Neutrophil (primary cell): Measurements from ENCODE around the gene EGFR.

Experiments used
- H3K27ac ChIP-seq: fragments of 200-600 bp; sonication (generic); 2 replicates; pipeline ENCODE4 v1.5.1; 2016; ENCODE audit warnings: mild to moderate bottlenecking, moderate library complexity
- H3K27me3 ChIP-seq: fragments of 200-600 bp; sonication (generic); 2 replicates; pipeline ENCODE4 v1.6.0; 2016; ENCODE audit warnings: mild to moderate bottlenecking
- H3K36me3 ChIP-seq: fragments of 200-600 bp; sonication (generic); 2 replicates; pipeline ENCODE4 v1.5.1; 2017
- H3K4me1 ChIP-seq, 2 experiments: fragments of 200-600 bp in 1 of 2; sonication (generic) in 1 of 2; 1 replicate in 1 of 2; 2 replicates in 1 of 2; pipeline versions ENCODE4 v1.5.1 to v1.6.1; 2013 to 2016; ENCODE audit warnings: low read depth in 1 of 2, low read length in 1 of 2, mild to moderate bottlenecking in 1 of 2, moderate library complexity in 1 of 2; ENCODE audit not compliant: control insufficient read depth in 1 of 2, insufficient read depth in 1 of 2
- H3K4me3 ChIP-seq, 2 experiments: fragments of 200-600 bp in 1 of 2; sonication (generic) in 1 of 2; 1 replicate in 1 of 2; 2 replicates in 1 of 2; pipeline ENCODE4 v1.5.1; 2013 to 2016; ENCODE audit warnings: low read depth in 1 of 2, low read length in 1 of 2, mild to moderate bottlenecking in 1 of 2, moderate library complexity in 1 of 2
- H3K9me3 ChIP-seq: fragments of 200-600 bp; sonication (generic); 2 replicates; pipeline ENCODE4 v1.5.1; 2016
- CTCF ChIP-seq: fragments of 200-600 bp; sonication (generic); IDR thresholded peaks from 2 replicates; pipeline ENCODE4 v1.5.1; 2016; ENCODE audit warnings: antibody characterized with exemption

Gene EGFR

GRCh38 chr7:55055479-55055878 is 36.7 kb downstream of the EGFR start:
- H3K27me3 ChIP-seq: no peaks in the 10 kb centered on the region
- H3K4me1 ChIP-seq: no peaks in the 10 kb centered on the region
- TF ChIP-seq CTCF: no peak
- H3K9me3 ChIP-seq: no peaks in the 10 kb centered on the region
- no peak overlapping the region for H3K4me3 ChIP-seq
- no peaks in the 10 kb centered on the region for H3K36me3 ChIP-seq
- H3K27ac ChIP-seq: no peak overlapping the region

- H3K9me3 ChIP-seq: no peaks in the 10 kb centered on the region
- no peak overlapping the region for H3K27ac ChIP-seq
- no peaks in the 10 kb centered on the region for H3K4me1 ChIP-seq
- no peak for TF ChIP-seq CTCF
- no peaks in the 10 kb centered on the region for H3K27me3 ChIP-seq
- H3K4me3 ChIP-seq: no peak overlapping the region
- H3K36me3 ChIP-seq: no peaks in the 10 kb centered on the region
Measured at GRCh38 chr7:55056068-55056467, 37.3 kb downstream of the EGFR start.

- H3K36me3 ChIP-seq: no peaks in the 10 kb centered on the region
- no peaks in the 10 kb centered on the region for H3K4me1 ChIP-seq
- TF ChIP-seq CTCF: no peak
- no peak overlapping the region for H3K27ac ChIP-seq
- H3K27me3 ChIP-seq: no peaks in the 10 kb centered on the region
- no peak overlapping the region for H3K4me3 ChIP-seq
- no peaks in the 10 kb centered on the region for H3K9me3 ChIP-seq
Measured at GRCh38 chr7:55056577-55057480, 38.0 kb downstream of the EGFR start.

GRCh38 chr7:55058314-55058713 is 39.5 kb downstream of the EGFR start:
- Histone ChIP-seq H3K4me3 (no peak overlapping the region), H3K9me3 (no peaks in the 10 kb centered on the region), H3K4me1 (no peaks in the 10 kb centered on the region), H3K27me3 (no peaks in the 10 kb centered on the region), H3K27ac (no peak overlapping the region), H3K36me3 (no peaks in the 10 kb centered on the region)
- no peak for TF ChIP-seq CTCF

- Histone ChIP-seq H3K36me3 (no peaks in the 10 kb centered on the region), H3K4me3 (no peak overlapping the region), H3K27ac (no peak overlapping the region), H3K4me1 (no peaks in the 10 kb centered on the region), H3K9me3 (no peaks in the 10 kb centered on the region), H3K27me3 (no peaks in the 10 kb centered on the region)
- no peak for TF ChIP-seq CTCF
Measured at GRCh38 chr7:55059021-55059420, 40.2 kb downstream of the EGFR start.
